ENCODE results near the gene MSRB1.
A peak's percentile ranks its signal among the peaks of the same experiment; 100 is the strongest.
"Not testable (repeated sequence)": the region's sequence is repeated elsewhere in the genome, so short reads cannot be mapped to it uniquely, and the experiment has no call there.

MSRB1 gene

GRCh38 chr16:1960665-1961630 is 17.9 kb upstream of the MSRB1 start:
- H3K4me3 Mint-ChIP-seq, result peak overlapping the region; percentile 95
- CTCF ChIA-PET, result interaction anchor here (1.5 kb wide), 1 partner anchor 11 kb away, joined by 3 read pairs; the partner anchor contains the start of gene TBL3
- peaks cover 11% of the 10 kb centered on the region for H3K27me3 Mint-ChIP-seq
- H3K36me3 Mint-ChIP-seq, result peaks cover 32% of the 10 kb centered on the region
- no peak for DNase-seq
- peak overlapping the region; percentile 94 for H3K27ac Mint-ChIP-seq
- no peaks in the 10 kb centered on the region for H3K9me3 Mint-ChIP-seq
- peaks cover 50% of the 10 kb centered on the region for H3K4me1 Mint-ChIP-seq

- no peaks in the 10 kb centered on the region for H3K9me3 Mint-ChIP-seq
- H3K27me3 Mint-ChIP-seq, result peaks cover 20% of the 10 kb centered on the region
- H3K36me3 Mint-ChIP-seq, result peaks cover 28% of the 10 kb centered on the region
- peak within 1 kb of the TSS; percentile 94 for H3K27ac Mint-ChIP-seq
- peak within 1 kb of the TSS; percentile 95 for H3K4me3 Mint-ChIP-seq
- peak; percentile 94 for DNase-seq
- H3K4me1 Mint-ChIP-seq, result peaks cover 44% of the 10 kb centered on the region
- CTCF ChIA-PET, result interaction anchor here (1.8 kb wide), 1 partner anchor 12 kb away, joined by 4 read pairs; the partner anchor contains the start of gene TBL3
These were observed 16.5 kb upstream of the MSRB1 start, which contains the start of gene NDUFB10 for GRCh38 chr16:1959269-1960039. Gene NDUFB10, plus strand, starts transcription at chr16:1959538. Its CDS starts 87 bp downstream, at chr16:1959625.

GRCh38 chr16:1958715-1959268 is 15.8 kb upstream of the MSRB1 start:
- Mint-ChIP-seq H3K9me3 (no peaks in the 10 kb centered on the region), H3K4me3 (peak overlapping the region; percentile 95), H3K4me1 (peaks cover 40% of the 10 kb centered on the region), H3K36me3 (peaks cover 23% of the 10 kb centered on the region), H3K27me3 (peaks cover 21% of the 10 kb centered on the region), H3K27ac (peak overlapping the region; percentile 62)
- no peak for DNase-seq
- CTCF ChIA-PET, result interaction anchor here (1.8 to 2.2 kb wide), 2 partner anchors 13 kb away, joined by 4 to 6 read pairs; partner anchors contain the start of gene TBL3

GRCh38 chr16:1958143-1958491 is 15.1 kb upstream of the MSRB1 start:
- not testable (repeated sequence) for DNase-seq, H3K4me3 Mint-ChIP-seq, H3K27ac Mint-ChIP-seq, H3K9me3 Mint-ChIP-seq
- peaks cover 20% of the 10 kb centered on the region for H3K36me3 Mint-ChIP-seq
- CTCF ChIA-PET, result interaction anchor here (0.9 to 2.2 kb wide), 3 partner anchors 12 to 183 kb away, joined by 3 to 6 read pairs (median 4); partner anchors contain the start of gene TBL3
- H3K4me1 Mint-ChIP-seq, result peaks cover 34% of the 10 kb centered on the region
- peaks cover 21% of the 10 kb centered on the region for H3K27me3 Mint-ChIP-seq

- not testable (repeated sequence) for H3K4me3 Mint-ChIP-seq, DNase-seq, H3K9me3 Mint-ChIP-seq, H3K27ac Mint-ChIP-seq
- Mint-ChIP-seq H3K4me1 (peaks cover 28% of the 10 kb centered on the region), H3K27me3 (peaks cover 24% of the 10 kb centered on the region), H3K36me3 (peaks cover 15% of the 10 kb centered on the region)
- CTCF ChIA-PET, result interaction anchor here (0.9 to 2.2 kb wide), 2 partner anchors 12 to 183 kb away, joined by 3 to 6 read pairs; no protein-coding TSS in a partner anchor
These were observed 14.6 kb upstream of the MSRB1 start for GRCh38 chr16:1957434-1958142.

GRCh38 chr16:1953734-1954133 is 10.7 kb upstream of the MSRB1 start:
- Mint-ChIP-seq H3K4me1 (peaks cover 2% of the 10 kb centered on the region), H3K9me3 (no peaks in the 10 kb centered on the region), H3K4me3 (no peak overlapping the region), H3K27me3 (peaks cover 31% of the 10 kb centered on the region), H3K27ac (no peak overlapping the region), H3K36me3 (no peaks in the 10 kb centered on the region)
- DNase-seq, result no peak
- CTCF ChIA-PET, result no interaction called here

GRCh38 chr16:1950559-1950958 is 7.6 kb upstream of the MSRB1 start:
- no peaks in the 10 kb centered on the region for H3K4me1 Mint-ChIP-seq
- no peaks in the 10 kb centered on the region for H3K9me3 Mint-ChIP-seq
- CTCF ChIA-PET, result interaction anchor here (1.2 kb wide), 1 partner anchor 54 kb away, joined by 3 read pairs; no protein-coding TSS in a partner anchor
- DNase-seq, result no peak
- H3K4me3 Mint-ChIP-seq, result no peak overlapping the region
- H3K36me3 Mint-ChIP-seq, result no peaks in the 10 kb centered on the region
- peaks cover 17% of the 10 kb centered on the region for H3K27me3 Mint-ChIP-seq
- no peak overlapping the region for H3K27ac Mint-ChIP-seq

GRCh38 chr16:1950047-1950446 is 7.0 kb upstream of the MSRB1 start:
- Mint-ChIP-seq H3K36me3 (no peaks in the 10 kb centered on the region), H3K4me3 (no peak overlapping the region), H3K4me1 (no peaks in the 10 kb centered on the region), H3K27me3 (peaks cover 17% of the 10 kb centered on the region), H3K9me3 (no peaks in the 10 kb centered on the region), H3K27ac (no peak overlapping the region)
- DNase-seq, result no peak
- CTCF ChIA-PET, result no interaction called here

GRCh38 chr16:1949507-1949906 is 6.5 kb upstream of the MSRB1 start:
- no peak for DNase-seq
- no peaks in the 10 kb centered on the region for H3K9me3 Mint-ChIP-seq
- CTCF ChIA-PET, result no interaction called here
- H3K4me1 Mint-ChIP-seq, result peaks cover under 1% of the 10 kb centered on the region
- no peaks in the 10 kb centered on the region for H3K36me3 Mint-ChIP-seq
- H3K27me3 Mint-ChIP-seq, result peaks cover 12% of the 10 kb centered on the region
- H3K27ac Mint-ChIP-seq, result no peak overlapping the region
- no peak overlapping the region for H3K4me3 Mint-ChIP-seq

GRCh38 chr16:1947369-1947670 is 4.3 kb upstream of the MSRB1 start:
- H3K4me3 Mint-ChIP-seq, result no peak overlapping the region
- peaks cover 4% of the 10 kb centered on the region for H3K27me3 Mint-ChIP-seq
- CTCF ChIA-PET, result no interaction called here
- no peaks in the 10 kb centered on the region for H3K36me3 Mint-ChIP-seq
- no peaks in the 10 kb centered on the region for H3K9me3 Mint-ChIP-seq
- H3K27ac Mint-ChIP-seq, result no peak overlapping the region
- peaks cover 18% of the 10 kb centered on the region for H3K4me1 Mint-ChIP-seq
- no peak for DNase-seq

GRCh38 chr16:1946495-1947368 is 3.7 kb upstream of the MSRB1 start:
- Mint-ChIP-seq H3K27me3 (peaks cover 4% of the 10 kb centered on the region), H3K9me3 (no peaks in the 10 kb centered on the region), H3K36me3 (no peaks in the 10 kb centered on the region), H3K27ac (no peak overlapping the region), H3K4me3 (no peak overlapping the region), H3K4me1 (peaks cover 23% of the 10 kb centered on the region)
- no peak for DNase-seq
- CTCF ChIA-PET, result interaction anchor here (1.7 kb wide), 1 partner anchor 11 kb away, joined by 6 read pairs; no protein-coding TSS in a partner anchor

- DNase-seq, result no peak
- Mint-ChIP-seq H3K27me3 (no peaks in the 10 kb centered on the region), H3K4me1 (peaks cover 30% of the 10 kb centered on the region), H3K4me3 (no peak overlapping the region), H3K9me3 (no peaks in the 10 kb centered on the region), H3K36me3 (peaks cover 2% of the 10 kb centered on the region), H3K27ac (no peak overlapping the region)
- CTCF ChIA-PET, result interaction anchor here (1.7 kb wide), 1 partner anchor 12 kb away, joined by 6 read pairs; no protein-coding TSS in a partner anchor
These were observed 2.8 kb upstream of the MSRB1 start for GRCh38 chr16:1945559-1946391.
